Mesenchymal stem cell (in vitro differentiated cells and primary cell): ENCODE data around the gene DIPK1C.

Experiments used
- DNase-seq: peaks from one replicate; pipeline ENCODE4 v3.0.0-alpha.2; 2013
- H2AFZ ChIP-seq: one replicate; pipeline ENCODE4 v1.6.1; 2013; ENCODE audit warnings: low read depth, mild to moderate bottlenecking, control low read depth, inconsistent platforms, low read length, moderate library complexity
- H2AK5ac ChIP-seq: 2 replicates; pipeline ENCODE4 v1.6.1; 2013; ENCODE audit warnings: low read length, moderate library complexity, mild to moderate bottlenecking, inconsistent platforms; ENCODE audit not compliant: severe bottlenecking
- H2BK120ac ChIP-seq: one replicate; pipeline ENCODE4 v1.6.1; 2013; ENCODE audit warnings: low read depth, mild to moderate bottlenecking, inconsistent platforms, low read length, moderate library complexity
- H2BK12ac ChIP-seq, 2 experiments: one replicate each; pipeline ENCODE4 v1.6.1; 2013; ENCODE audit warnings: inconsistent platforms in 2 of 2, low read length in 2 of 2, mild to moderate bottlenecking in 2 of 2, moderate library complexity in 2 of 2, control low read depth in 1 of 2
- H2BK15ac ChIP-seq: one replicate; pipeline ENCODE4 v1.6.1; 2013; ENCODE audit warnings: mild to moderate bottlenecking, low read depth, inconsistent platforms; ENCODE audit not compliant: poor library complexity, severe bottlenecking
- H2BK5ac ChIP-seq: 2 replicates; pipeline ENCODE4 v1.6.1; 2013; ENCODE audit warnings: low read depth, mild to moderate bottlenecking, low read length, control low read depth, inconsistent platforms; ENCODE audit not compliant: poor library complexity, severe bottlenecking
- H3K14ac ChIP-seq, 2 experiments: one replicate each; pipeline ENCODE4 v1.6.1; 2013; ENCODE audit warnings: inconsistent platforms in 2 of 2, low read length in 2 of 2, control low read depth in 1 of 2, mild to moderate bottlenecking in 1 of 2, moderate library complexity in 1 of 2
- H3K18ac ChIP-seq, 2 experiments: one replicate each; pipeline ENCODE4 v1.6.1; 2013; ENCODE audit warnings: inconsistent platforms in 2 of 2, low read length in 2 of 2, control low read depth in 1 of 2, low read depth in 1 of 2, mild to moderate bottlenecking in 1 of 2
- H3K23ac ChIP-seq, 2 experiments: one replicate each; pipeline ENCODE4 v1.6.1; 2013; ENCODE audit warnings: inconsistent platforms in 2 of 2, low read length in 2 of 2, mild to moderate bottlenecking in 2 of 2, moderate library complexity in 2 of 2, control low read depth in 1 of 2
- H3K27ac ChIP-seq: 2 replicates; pipeline ENCODE4 v1.5.1; 2013; ENCODE audit warnings: mild to moderate bottlenecking, moderate library complexity, low read length, control low read depth, inconsistent platforms; ENCODE audit not compliant: poor library complexity, severe bottlenecking
- H3K27me3 ChIP-seq, 2 experiments: 2 replicates each; pipeline versions ENCODE4 v1.6.1 to v1.7.0; 2013; ENCODE audit warnings: low read length in 2 of 2, mild to moderate bottlenecking in 2 of 2, moderate library complexity in 2 of 2, control low read depth in 1 of 2, inconsistent platforms in 1 of 2; ENCODE audit not compliant: control insufficient read depth in 1 of 2, insufficient read depth in 1 of 2
- H3K36me3 ChIP-seq, 2 experiments: 2 replicates each; pipeline versions ENCODE4 v1.6.1 to v1.7.0; 2013; ENCODE audit warnings: low read length in 2 of 2, control low read depth in 1 of 2, inconsistent platforms in 1 of 2, low read depth in 1 of 2, mild to moderate bottlenecking in 1 of 2; ENCODE audit not compliant: insufficient read depth in 2 of 2, control insufficient read depth in 1 of 2
- H3K4ac ChIP-seq, 2 experiments: one replicate each; pipeline ENCODE4 v1.6.1; 2013; ENCODE audit warnings: inconsistent platforms in 2 of 2, low read length in 2 of 2, mild to moderate bottlenecking in 2 of 2, moderate library complexity in 2 of 2, control low read depth in 1 of 2, low read depth in 1 of 2
- H3K4me1 ChIP-seq: 2 replicates; pipeline ENCODE4 v1.6.1; 2013; ENCODE audit warnings: low read depth, low read length, control low read depth; ENCODE audit not compliant: control insufficient read depth, insufficient read depth
- H3K4me2 ChIP-seq: 2 replicates; pipeline ENCODE4 v1.6.1; 2013; ENCODE audit warnings: low read length, mild to moderate bottlenecking, inconsistent platforms; ENCODE audit not compliant: poor library complexity, severe bottlenecking
- H3K4me3 ChIP-seq, 2 experiments: 2 replicates each; pipeline versions ENCODE4 v1.5.1 to v1.7.0; 2013; ENCODE audit warnings: low read length in 2 of 2, mild to moderate bottlenecking in 2 of 2, control low read depth in 1 of 2, low read depth in 1 of 2; ENCODE audit not compliant: insufficient read depth in 1 of 2
- H3K79me1 ChIP-seq: replicated peaks from 2 replicates; pipeline ENCODE4 v1.6.1; 2013; ENCODE audit warnings: mild to moderate bottlenecking, control low read depth, low read length, inconsistent platforms; ENCODE audit not compliant: poor library complexity, severe bottlenecking
- H3K9ac ChIP-seq: 2 replicates; pipeline ENCODE4 v1.7.0; 2013; ENCODE audit warnings: mild to moderate bottlenecking, low read length, moderate library complexity
- H3K9me3 ChIP-seq: 2 replicates; pipeline ENCODE4 v1.7.0; 2013; ENCODE audit warnings: mild to moderate bottlenecking, low read length; ENCODE audit not compliant: control insufficient read depth
- H4K8ac ChIP-seq: one replicate; pipeline ENCODE4 v1.6.1; 2013; ENCODE audit warnings: inconsistent platforms, mild to moderate bottlenecking, low read length, moderate library complexity
- H4K91ac ChIP-seq: one replicate; pipeline ENCODE4 v1.6.1; 2013; ENCODE audit warnings: mild to moderate bottlenecking, low read length, inconsistent platforms
- WGBS: methylation state at CpG from one replicate; pipeline ENCODE4 v1.1.7; 2013; ENCODE audit warnings: mixed read lengths; 5-methylcytosine and 5-hydroxymethylcytosine counted together

The DIPK1C gene

DNA sequence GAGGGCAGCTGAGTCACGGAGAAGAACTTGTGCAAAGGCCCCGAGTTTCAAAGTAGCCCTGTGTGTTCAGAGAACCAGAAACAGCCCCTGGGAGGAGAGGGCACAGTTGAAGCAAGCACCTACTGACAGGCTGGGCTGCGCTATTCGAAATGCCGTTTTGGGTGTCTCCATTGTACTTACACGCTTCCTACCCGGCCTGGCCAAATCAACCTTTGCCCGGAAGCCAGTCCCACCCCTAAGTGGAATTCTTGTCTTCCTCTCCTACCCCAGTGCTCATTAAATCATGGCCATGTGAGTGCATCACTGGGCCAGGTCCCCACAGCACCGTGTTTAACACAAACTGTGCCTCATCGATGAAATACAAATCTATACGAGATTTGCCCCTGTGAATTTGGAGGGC, 6.0 kb downstream of the DIPK1C start:
- peaks cover 43 to 81% of the 10 kb centered on the region in 2 experiments for H3K27me3 ChIP-seq
- no peak overlapping the region for H3K18ac ChIP-seq
- no peak overlapping the region for H2BK120ac ChIP-seq
- no peak overlapping the region for H3K14ac ChIP-seq
- no peak overlapping the region for H3K4ac ChIP-seq
- no peak overlapping the region for H2BK15ac ChIP-seq
- no peaks in the 10 kb centered on the region for H3K9me3 ChIP-seq
- no peak overlapping the region for H3K23ac ChIP-seq
- H3K4me2 ChIP-seq, result no peak overlapping the region
- H2AFZ ChIP-seq, result no peak overlapping the region
- H3K27ac ChIP-seq, result no peak overlapping the region
- H4K91ac ChIP-seq, result no peak overlapping the region
- no peak for DNase-seq
- no peak overlapping the region for H2BK5ac ChIP-seq
- no peak overlapping the region for H2AK5ac ChIP-seq
- 87% methylated on average over 11 of the region's 11 CpGs for WGBS
- no peaks in the 10 kb centered on the region for H3K79me1 ChIP-seq
- H2BK12ac ChIP-seq, result no peak overlapping the region
- H3K36me3 ChIP-seq, result no peaks in the 10 kb centered on the region
- no peak overlapping the region for H4K8ac ChIP-seq
- H3K4me3 ChIP-seq, result no peak overlapping the region
- H3K9ac ChIP-seq, result no peak overlapping the region
- no peaks in the 10 kb centered on the region for H3K4me1 ChIP-seq

DNA sequence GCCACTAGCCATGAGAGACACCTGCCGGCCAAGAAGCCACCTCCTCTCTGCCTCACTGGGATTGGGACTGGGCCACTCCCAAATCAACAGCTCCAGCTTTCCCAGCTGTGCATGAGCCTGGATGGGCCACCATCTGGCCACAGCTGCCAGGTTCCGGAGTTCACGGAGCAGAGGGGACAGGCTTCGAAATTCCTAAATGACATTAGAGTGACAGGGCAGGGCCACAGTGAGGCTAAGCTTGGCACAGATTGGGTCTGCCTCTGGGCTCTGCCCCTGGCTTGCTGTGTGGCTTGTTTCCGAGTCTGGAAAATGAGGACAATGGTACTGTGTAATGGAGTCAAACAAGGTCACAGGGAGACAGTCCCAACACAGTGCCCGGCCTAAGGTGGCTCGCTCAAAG, 6.5 kb downstream of the DIPK1C start:
- Histone ChIP-seq H2BK15ac (no peak overlapping the region), H2BK5ac (no peak overlapping the region), H2BK12ac (no peak overlapping the region), H3K36me3 (no peaks in the 10 kb centered on the region), H3K23ac (no peak overlapping the region), H3K4me1 (no peaks in the 10 kb centered on the region), H3K9me3 (no peaks in the 10 kb centered on the region), H3K4me3 (no peak overlapping the region), H3K9ac (no peak overlapping the region), H2AFZ (no peak overlapping the region), H3K27me3 (peaks cover 38 to 81% of the 10 kb centered on the region in 2 experiments), H3K27ac (no peak overlapping the region), H3K4me2 (no peak overlapping the region), H3K4ac (no peak overlapping the region), H3K18ac (no peak overlapping the region), H2BK120ac (no peak overlapping the region), H4K91ac (no peak overlapping the region), H4K8ac (no peak overlapping the region), H3K14ac (no peak overlapping the region), H2AK5ac (no peak overlapping the region), H3K79me1 (no peaks in the 10 kb centered on the region)
- WGBS, result 86% methylated on average over 7 of the region's 7 CpGs
- DNase-seq, result no peak

- no peak overlapping the region for H3K27ac ChIP-seq
- H3K27me3 ChIP-seq, result peaks cover 14 to 79% of the 10 kb centered on the region in 2 experiments
- no peak overlapping the region for H3K18ac ChIP-seq
- H4K91ac ChIP-seq, result no peak overlapping the region
- no peak overlapping the region for H3K4me3 ChIP-seq
- H3K14ac ChIP-seq, result peak overlapping the region in 1 of 2 experiments; percentile 12
- no peaks in the 10 kb centered on the region for H3K4me1 ChIP-seq
- no peak overlapping the region for H2BK120ac ChIP-seq
- no peaks in the 10 kb centered on the region for H3K9me3 ChIP-seq
- H3K36me3 ChIP-seq, result no peaks in the 10 kb centered on the region
- H3K4me2 ChIP-seq, result no peak overlapping the region
- H3K79me1 ChIP-seq, result no peaks in the 10 kb centered on the region
- H2BK5ac ChIP-seq, result no peak overlapping the region
- no peak overlapping the region for H4K8ac ChIP-seq
- no peak overlapping the region for H3K9ac ChIP-seq
- WGBS, result 83% methylated on average over 15 of the region's 16 CpGs
- no peak overlapping the region for H2BK12ac ChIP-seq
- no peak overlapping the region for H3K23ac ChIP-seq
- no peak overlapping the region for H3K4ac ChIP-seq
- H2AK5ac ChIP-seq, result no peak overlapping the region
- no peak overlapping the region for H2BK15ac ChIP-seq
- DNase-seq, result no peak
- no peak overlapping the region for H2AFZ ChIP-seq
These were observed 9.5 kb downstream of the DIPK1C start for GRCh38 chr18:74447404-74448152.

- no peaks in the 10 kb centered on the region for H3K9me3 ChIP-seq
- no peak overlapping the region for H3K27ac ChIP-seq
- no peak overlapping the region for H2BK12ac ChIP-seq
- 92% methylated on average over 38 of the region's 38 CpGs for WGBS
- H2BK5ac ChIP-seq, result no peak overlapping the region
- peak overlapping the region; percentile 17 for H2BK15ac ChIP-seq
- H3K79me1 ChIP-seq, result no peaks in the 10 kb centered on the region
- H3K14ac ChIP-seq, result peak overlapping the region in 1 of 2 experiments; percentile 1
- no peaks in the 10 kb centered on the region for H3K36me3 ChIP-seq
- H3K4me1 ChIP-seq, result no peaks in the 10 kb centered on the region
- H3K4ac ChIP-seq, result no peak overlapping the region
- no peak overlapping the region for H2AK5ac ChIP-seq
- no peak overlapping the region for H3K18ac ChIP-seq
- peaks cover 9 to 74% of the 10 kb centered on the region in 2 experiments for H3K27me3 ChIP-seq
- H2BK120ac ChIP-seq, result no peak overlapping the region
- no peak overlapping the region for H3K4me3 ChIP-seq
- no peak overlapping the region for H4K91ac ChIP-seq
- no peak overlapping the region for H3K9ac ChIP-seq
- H3K4me2 ChIP-seq, result no peak overlapping the region
- no peak for DNase-seq
- no peak overlapping the region for H2AFZ ChIP-seq
- H4K8ac ChIP-seq, result no peak overlapping the region
- no peak overlapping the region for H3K23ac ChIP-seq
These were observed 10.3 kb downstream of the DIPK1C start for GRCh38 chr18:74446631-74447403.
